Liver (tissue), 3 donors: Measurements from ENCODE around the gene TRAPPC3L.

Experiments used
- EGR1 ChIP-seq, 2 donors: IDR thresholded peaks; 2 replicates each; pipeline ENCODE4 v1.6.1; 2016 to 2018; ENCODE audit warnings: antibody characterized with exemption in 2 of 2, low read depth in 2 of 2
- FOXA1 ChIP-seq: IDR thresholded peaks from 2 replicates; pipeline ENCODE4 v1.6.1; 2016; ENCODE audit warnings: antibody characterized with exemption
- FOXA2 ChIP-seq: IDR thresholded peaks from 2 replicates; pipeline ENCODE4 v1.6.1; 2016; ENCODE audit warnings: antibody characterized with exemption
- HNF4A ChIP-seq, 2 donors: conservative IDR thresholded peaks; 2 replicates each; pipeline ENCODE4 v1.6.1; 2016; ENCODE audit warnings: antibody characterized with exemption in 2 of 2, mild to moderate bottlenecking in 2 of 2
- JUND ChIP-seq, 2 donors: IDR thresholded peaks; 2 replicates each; pipeline ENCODE4 v1.6.1; 2016; ENCODE audit warnings: antibody characterized with exemption in 2 of 2
- RAD21 ChIP-seq, 2 donors: IDR thresholded peaks; 2 replicates each; pipeline ENCODE4 v1.6.1; 2016; ENCODE audit warnings: antibody characterized with exemption in 2 of 2, mild to moderate bottlenecking in 2 of 2
- SP1 ChIP-seq: IDR thresholded peaks from 2 replicates; pipeline ENCODE4 v1.6.1; 2018; ENCODE audit warnings: antibody characterized with exemption, mild to moderate bottlenecking
- TAF1 ChIP-seq: conservative IDR thresholded peaks from 2 replicates; pipeline ENCODE4 v1.6.1; 2016; ENCODE audit warnings: antibody characterized with exemption, mild to moderate bottlenecking
- YY1 ChIP-seq: IDR thresholded peaks from 2 replicates; pipeline ENCODE4 v1.6.1; 2016; ENCODE audit warnings: antibody characterized with exemption, mild to moderate bottlenecking
- TF ChIP-seq, protein P1 (sequence below): IDR thresholded peaks from 2 replicates; pipeline ENCODE4 v1.6.1; 2016; ENCODE audit warnings: antibody characterized with exemption, mild to moderate bottlenecking
- TF ChIP-seq, protein P2 (sequence below): IDR thresholded peaks from 2 replicates; pipeline ENCODE4 v1.6.1; 2016; ENCODE audit warnings: antibody characterized with exemption
- TF ChIP-seq, protein P3 (sequence below): fragments of 150-350 bp; IDR thresholded peaks from 2 replicates; pipeline ENCODE4 v1.5.1; 2017; ENCODE audit warnings: improper control_type of control experiment, low read depth, low read length; ENCODE audit not compliant: missing input control
- TF ChIP-seq, protein P4 (sequence below): IDR thresholded peaks from 2 replicates; pipeline ENCODE4 v1.6.1; 2016; ENCODE audit warnings: antibody characterized with exemption
- donor health status: healthy.
- donor health status: healthy.

DNA sequence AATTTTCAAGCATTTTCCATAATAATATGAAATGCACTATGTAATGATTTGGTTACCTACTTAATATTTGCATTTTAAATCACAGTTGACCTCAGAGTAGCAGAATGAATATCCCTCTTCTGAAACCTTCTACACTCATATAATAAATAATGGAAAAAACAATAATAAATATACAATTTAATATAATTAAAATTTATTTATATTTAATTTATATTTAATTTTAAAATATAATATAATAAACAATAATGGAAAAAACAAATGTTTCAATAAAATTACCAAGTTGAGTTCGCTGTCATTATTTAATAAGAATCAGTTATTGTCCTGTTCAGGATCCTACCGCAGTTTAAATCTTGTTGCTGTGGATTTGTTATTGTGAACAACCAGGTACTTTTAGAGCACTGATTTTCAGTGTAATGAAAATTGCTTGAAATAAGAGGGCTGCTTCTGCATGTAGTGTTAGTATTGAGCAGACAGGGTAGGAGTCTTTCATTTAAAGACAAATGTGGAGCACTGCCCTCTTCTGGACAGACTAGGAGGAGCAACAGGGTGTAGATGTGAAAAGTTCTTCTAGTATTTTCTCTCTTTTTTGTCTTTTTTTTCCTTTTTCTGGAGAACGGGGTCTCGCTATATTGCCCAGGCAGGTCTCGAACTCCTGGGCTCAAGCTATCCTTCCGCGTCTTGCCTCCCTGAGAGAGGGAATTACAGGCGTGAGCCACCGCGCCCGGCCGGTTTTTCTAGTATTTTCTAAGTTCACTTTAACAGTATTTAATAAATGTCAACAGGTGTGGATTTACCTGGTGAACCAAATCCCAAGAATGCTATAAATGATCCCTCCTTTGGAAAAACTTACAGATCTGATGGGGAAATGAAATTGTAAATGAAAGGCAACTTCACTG, 13.6 kb downstream of the TRAPPC3L start:
- TF ChIP-seq YY1 (no peak), EGR1 (IDR thresholded peaks at IDR 0.05; ENCODE audit: low read depth in 2 of 2) (no peak), RAD21 (IDR thresholded peaks at IDR 0.05) (peak; percentile 84 to 91), FOXA2 (no peak), TAF1 (no peak), SP1 (no peak), HNF4A (conservative IDR thresholded peaks at IDR 0.05) (no peak), JUND (IDR thresholded peaks at IDR 0.05) (no peak), FOXA1 (no peak)
- TF ChIP-seq, protein P1, sequence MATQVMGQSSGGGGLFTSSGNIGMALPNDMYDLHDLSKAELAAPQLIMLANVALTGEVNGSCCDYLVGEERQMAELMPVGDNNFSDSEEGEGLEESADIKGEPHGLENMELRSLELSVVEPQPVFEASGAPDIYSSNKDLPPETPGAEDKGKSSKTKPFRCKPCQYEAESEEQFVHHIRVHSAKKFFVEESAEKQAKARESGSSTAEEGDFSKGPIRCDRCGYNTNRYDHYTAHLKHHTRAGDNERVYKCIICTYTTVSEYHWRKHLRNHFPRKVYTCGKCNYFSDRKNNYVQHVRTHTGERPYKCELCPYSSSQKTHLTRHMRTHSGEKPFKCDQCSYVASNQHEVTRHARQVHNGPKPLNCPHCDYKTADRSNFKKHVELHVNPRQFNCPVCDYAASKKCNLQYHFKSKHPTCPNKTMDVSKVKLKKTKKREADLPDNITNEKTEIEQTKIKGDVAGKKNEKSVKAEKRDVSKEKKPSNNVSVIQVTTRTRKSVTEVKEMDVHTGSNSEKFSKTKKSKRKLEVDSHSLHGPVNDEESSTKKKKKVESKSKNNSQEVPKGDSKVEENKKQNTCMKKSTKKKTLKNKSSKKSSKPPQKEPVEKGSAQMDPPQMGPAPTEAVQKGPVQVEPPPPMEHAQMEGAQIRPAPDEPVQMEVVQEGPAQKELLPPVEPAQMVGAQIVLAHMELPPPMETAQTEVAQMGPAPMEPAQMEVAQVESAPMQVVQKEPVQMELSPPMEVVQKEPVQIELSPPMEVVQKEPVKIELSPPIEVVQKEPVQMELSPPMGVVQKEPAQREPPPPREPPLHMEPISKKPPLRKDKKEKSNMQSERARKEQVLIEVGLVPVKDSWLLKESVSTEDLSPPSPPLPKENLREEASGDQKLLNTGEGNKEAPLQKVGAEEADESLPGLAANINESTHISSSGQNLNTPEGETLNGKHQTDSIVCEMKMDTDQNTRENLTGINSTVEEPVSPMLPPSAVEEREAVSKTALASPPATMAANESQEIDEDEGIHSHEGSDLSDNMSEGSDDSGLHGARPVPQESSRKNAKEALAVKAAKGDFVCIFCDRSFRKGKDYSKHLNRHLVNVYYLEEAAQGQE: no peak
- TF ChIP-seq, protein P2, sequence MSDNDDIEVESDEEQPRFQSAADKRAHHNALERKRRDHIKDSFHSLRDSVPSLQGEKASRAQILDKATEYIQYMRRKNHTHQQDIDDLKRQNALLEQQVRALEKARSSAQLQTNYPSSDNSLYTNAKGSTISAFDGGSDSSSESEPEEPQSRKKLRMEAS: no peak
- TF ChIP-seq, protein P3, sequence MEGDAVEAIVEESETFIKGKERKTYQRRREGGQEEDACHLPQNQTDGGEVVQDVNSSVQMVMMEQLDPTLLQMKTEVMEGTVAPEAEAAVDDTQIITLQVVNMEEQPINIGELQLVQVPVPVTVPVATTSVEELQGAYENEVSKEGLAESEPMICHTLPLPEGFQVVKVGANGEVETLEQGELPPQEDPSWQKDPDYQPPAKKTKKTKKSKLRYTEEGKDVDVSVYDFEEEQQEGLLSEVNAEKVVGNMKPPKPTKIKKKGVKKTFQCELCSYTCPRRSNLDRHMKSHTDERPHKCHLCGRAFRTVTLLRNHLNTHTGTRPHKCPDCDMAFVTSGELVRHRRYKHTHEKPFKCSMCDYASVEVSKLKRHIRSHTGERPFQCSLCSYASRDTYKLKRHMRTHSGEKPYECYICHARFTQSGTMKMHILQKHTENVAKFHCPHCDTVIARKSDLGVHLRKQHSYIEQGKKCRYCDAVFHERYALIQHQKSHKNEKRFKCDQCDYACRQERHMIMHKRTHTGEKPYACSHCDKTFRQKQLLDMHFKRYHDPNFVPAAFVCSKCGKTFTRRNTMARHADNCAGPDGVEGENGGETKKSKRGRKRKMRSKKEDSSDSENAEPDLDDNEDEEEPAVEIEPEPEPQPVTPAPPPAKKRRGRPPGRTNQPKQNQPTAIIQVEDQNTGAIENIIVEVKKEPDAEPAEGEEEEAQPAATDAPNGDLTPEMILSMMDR: peak; percentile 86
- TF ChIP-seq, protein P4, sequence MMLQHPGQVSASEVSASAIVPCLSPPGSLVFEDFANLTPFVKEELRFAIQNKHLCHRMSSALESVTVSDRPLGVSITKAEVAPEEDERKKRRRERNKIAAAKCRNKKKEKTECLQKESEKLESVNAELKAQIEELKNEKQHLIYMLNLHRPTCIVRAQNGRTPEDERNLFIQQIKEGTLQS: peak; percentile 26
